Stomach (tissue), 4 donors: ENCODE measurements around the gene ZAR1L.

ENCODE experiments used
- CTCF ChIP-seq, 7 experiments: fragments of 450-650 bp in 4 of 7; fragments of 200-600 bp in 3 of 7; sonication (generic) in 3 of 7; IDR thresholded peaks; one replicate each; pipeline ENCODE4 v1.5.1; 2016 to 2019; ENCODE audit warnings: antibody characterized with exemption in 7 of 7, control low read depth in 2 of 7, mild to moderate bottlenecking in 1 of 7
- EP300 ChIP-seq: sonication (generic); formaldehyde crosslinking; IDR thresholded peaks from one replicate; pipeline ENCODE4 v1.6.1; 2017; ENCODE audit warnings: antibody characterized with exemption
- POLR2AphosphoS5 ChIP-seq, 3 donors: sonication (generic); formaldehyde crosslinking; IDR thresholded peaks; one replicate each; pipeline ENCODE4 v1.6.1; 2016; ENCODE audit warnings: antibody characterized with exemption in 3 of 3

GRCh38 chr13:32316028-32316339 is 821 bp upstream of the ZAR1L start:
- no peak for TF ChIP-seq CTCF (IDR thresholded peaks at IDR 0.05)
- no peak for TF ChIP-seq EP300
- TF ChIP-seq POLR2AphosphoS5 (IDR thresholded peaks at IDR 0.05) = no peak
